Right ventricle myocardium superior (tissue), 1 donor: Measurements from ENCODE around the gene KCNK4. TPM values are rescaled to one million over a fixed set of nuclear protein-coding genes. Genes with fewer than 3 reads are reported as not detected.
"Not testable (repeated sequence)": the region's sequence is repeated elsewhere in the genome, so short reads cannot be mapped to it uniquely, and the experiment has no call there.

Experiments used
- ATAC-seq: fragments of 200-7000 bp; cut with Tn5 transposase; one replicate; pipeline ENCODE4 v1.9.1; 2020; ENCODE audit warnings: mild to moderate bottlenecking; ENCODE audit not compliant: poor library complexity
- DNase-seq: peaks from one replicate; pipeline ENCODE4 v3.0.0-alpha.2; 2020
- intact Hi-C: fragments of 100-400 bp; cut with DNase I; formaldehyde crosslinking; loops from one replicate; pipeline ENCODE4 v1.11.2; 2022
- total RNA-seq: library from RNA; stranded (reverse); fragmentation: NEBNext Ultra II Directional; extraction: Animal tissue kit (Norgen Biotek cat#: 25700); gene quantifications from one replicate; pipeline ENCODE4 v1.2.1, GENCODE V29; 2021
- donor health status: DM: no; HTN: yes; CAD: no; lungs with severe emphysema.

Gene KCNK4
- total RNA-seq, 1 donor from 2014 or later, result not detected

DNA sequence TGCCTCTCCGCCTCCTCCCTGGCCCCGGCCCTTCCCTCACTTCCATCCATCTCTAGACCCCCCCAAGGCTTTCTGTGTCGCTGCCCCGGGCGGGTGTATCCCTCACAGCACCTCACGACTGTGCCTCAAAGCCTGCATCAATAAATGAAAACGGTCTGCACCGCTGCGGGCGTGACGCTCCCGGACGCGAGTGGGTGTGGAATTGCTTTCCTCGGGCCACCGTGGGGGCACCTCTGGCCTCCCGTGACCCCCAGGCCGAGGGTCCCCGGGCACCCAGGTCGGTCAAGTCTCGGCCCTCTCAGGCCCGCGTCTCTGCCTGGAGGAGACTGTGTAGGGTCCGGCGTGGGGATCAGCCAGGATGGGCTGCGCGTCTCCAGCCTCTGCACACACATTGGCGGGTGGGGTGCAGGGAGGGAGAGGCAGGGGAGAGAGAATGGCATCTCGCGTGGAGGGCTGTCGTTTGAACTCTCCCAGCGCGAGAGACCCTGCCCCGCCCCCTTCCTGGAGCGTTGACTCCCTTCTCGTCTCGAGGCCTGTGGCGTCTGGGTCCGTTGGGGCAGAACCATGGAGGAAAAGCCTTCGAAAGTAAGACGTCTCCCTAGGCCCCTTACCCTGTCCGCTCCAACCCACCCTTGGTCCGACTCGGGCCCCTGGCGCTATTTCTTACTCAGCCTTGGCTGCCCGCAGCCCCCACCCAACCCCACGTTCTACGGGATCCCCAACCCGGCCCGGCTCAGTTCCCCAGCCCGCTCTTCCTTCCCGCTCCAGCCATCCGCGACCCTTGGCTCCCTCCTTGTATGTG is 8.9 kb downstream of the KCNK4 start, which contains the start of gene CATSPERZ:
Gene CATSPERZ (plus strand): TSS at position 512 of the 802 bp plus-strand sequence. CDS start 53 bp downstream, at position 565.
- ATAC-seq (no peak), DNase-seq (no peak)
- intact Hi-C loops, result loop anchor here (5.0 kb wide), 1 partner anchor 98 kb away; no protein-coding TSS in a partner anchor

GRCh38 chr11:64303109-64304031 is 12.3 kb downstream of the KCNK4 start:
- intact Hi-C loops, result loop anchor here (5.0 kb wide), 1 partner anchor 101 kb away; no protein-coding TSS in a partner anchor
- no peak for DNase-seq
- no peak for ATAC-seq

GRCh38 chr11:64304032-64304315 is 12.9 kb downstream of the KCNK4 start:
- no peak for ATAC-seq
- intact Hi-C loops, result loop anchor here (5.0 kb wide), 1 partner anchor 102 kb away; no protein-coding TSS in a partner anchor
- no peak for DNase-seq

DNA sequence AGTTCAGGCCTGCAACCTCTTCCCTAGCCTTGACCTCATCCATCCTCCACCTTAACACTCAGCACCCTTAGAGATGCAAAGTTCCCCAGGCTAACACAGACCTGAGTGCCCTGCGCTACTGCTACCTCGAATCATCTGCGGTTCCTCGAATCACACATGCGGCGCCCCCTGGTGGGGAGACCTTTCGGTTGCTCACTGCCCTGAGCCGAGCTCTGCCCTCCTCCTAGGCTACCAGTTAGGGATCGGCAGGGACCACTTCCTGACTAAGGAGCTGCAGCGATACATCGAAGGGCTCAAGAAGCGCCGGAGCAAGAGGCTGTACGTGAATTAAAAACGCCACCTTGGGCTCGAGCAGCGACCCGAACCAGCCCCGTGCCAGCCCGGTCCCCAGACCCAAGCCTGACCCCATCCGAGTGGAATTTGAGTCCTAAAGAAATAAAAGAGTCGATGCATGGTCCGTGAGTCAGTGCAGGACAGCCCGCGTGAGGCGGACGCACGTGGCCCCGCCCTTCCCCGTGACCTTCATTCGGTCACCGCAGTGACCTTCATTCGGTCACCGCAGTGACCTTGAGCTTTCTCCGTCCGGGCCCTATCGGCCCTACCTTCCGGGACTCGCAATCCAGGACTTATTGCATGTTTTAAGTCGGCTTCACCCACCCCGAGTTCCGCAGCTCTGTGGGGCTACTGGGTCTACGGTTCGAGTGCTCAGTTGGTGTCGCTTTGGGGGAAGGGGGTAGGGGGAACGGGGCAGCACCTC is 13.4 kb downstream of the KCNK4 start:
- DNase-seq (peak; percentile 98), ATAC-seq (peak; percentile 58)
- intact Hi-C loops, result loop anchor here (5.0 kb wide), 1 partner anchor 102 kb away; no protein-coding TSS in a partner anchor

DNA sequence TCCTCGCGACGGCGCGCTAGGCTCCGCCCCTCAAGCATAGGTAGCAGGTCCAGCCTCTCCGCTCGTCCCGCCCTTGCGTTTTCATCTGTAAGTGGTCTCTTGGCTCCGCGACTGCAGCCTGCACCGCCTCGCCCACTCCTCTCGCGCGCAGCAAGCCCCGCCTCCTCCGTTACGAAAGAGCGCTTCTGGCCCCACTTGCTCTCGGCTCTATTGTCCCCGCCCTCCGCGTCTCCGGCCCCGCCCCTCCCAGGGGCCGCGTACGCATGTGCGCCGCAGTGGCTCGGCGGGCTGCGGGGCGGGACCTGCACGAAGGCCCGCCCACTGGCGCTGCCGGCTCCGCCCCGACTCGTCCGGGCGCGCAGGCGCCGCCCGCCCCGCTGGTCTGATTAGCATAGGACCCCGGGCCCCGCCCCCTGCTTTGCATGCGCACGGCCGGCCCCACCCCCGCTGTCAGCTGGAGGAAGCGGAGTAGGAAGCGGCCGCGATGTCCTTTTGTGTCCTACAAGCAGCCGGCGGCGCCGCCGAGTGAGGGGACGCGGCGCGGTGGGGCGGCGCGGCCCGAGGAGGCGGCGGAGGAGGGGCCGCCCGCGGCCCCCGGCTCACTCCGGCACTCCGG is 14.1 kb downstream of the KCNK4 start, which contains the start of gene ESRRA:
Gene ESRRA (plus strand): TSS at position 450 of the 616 bp plus-strand sequence. CDS start 1,656 bp downstream, outside the sequence.
- intact Hi-C loops, result no loop called here
- ATAC-seq, result peak; percentile 86
- DNase-seq, result peak; percentile 100

- DNase-seq, result peak; percentile 86
- intact Hi-C loops, result no loop called here
Observed at GRCh38 chr11:64305691-64306562, 14.8 kb downstream of the KCNK4 start.

GRCh38 chr11:64306563-64306875 is 15.4 kb downstream of the KCNK4 start:
- intact Hi-C loops, result no loop called here
- ATAC-seq, result no peak
- no peak for DNase-seq

More at GRCh38 chr11:64305691-64306562, 14.8 kb downstream of the KCNK4 start:
- ATAC-seq, result peak; percentile 25

DNA sequence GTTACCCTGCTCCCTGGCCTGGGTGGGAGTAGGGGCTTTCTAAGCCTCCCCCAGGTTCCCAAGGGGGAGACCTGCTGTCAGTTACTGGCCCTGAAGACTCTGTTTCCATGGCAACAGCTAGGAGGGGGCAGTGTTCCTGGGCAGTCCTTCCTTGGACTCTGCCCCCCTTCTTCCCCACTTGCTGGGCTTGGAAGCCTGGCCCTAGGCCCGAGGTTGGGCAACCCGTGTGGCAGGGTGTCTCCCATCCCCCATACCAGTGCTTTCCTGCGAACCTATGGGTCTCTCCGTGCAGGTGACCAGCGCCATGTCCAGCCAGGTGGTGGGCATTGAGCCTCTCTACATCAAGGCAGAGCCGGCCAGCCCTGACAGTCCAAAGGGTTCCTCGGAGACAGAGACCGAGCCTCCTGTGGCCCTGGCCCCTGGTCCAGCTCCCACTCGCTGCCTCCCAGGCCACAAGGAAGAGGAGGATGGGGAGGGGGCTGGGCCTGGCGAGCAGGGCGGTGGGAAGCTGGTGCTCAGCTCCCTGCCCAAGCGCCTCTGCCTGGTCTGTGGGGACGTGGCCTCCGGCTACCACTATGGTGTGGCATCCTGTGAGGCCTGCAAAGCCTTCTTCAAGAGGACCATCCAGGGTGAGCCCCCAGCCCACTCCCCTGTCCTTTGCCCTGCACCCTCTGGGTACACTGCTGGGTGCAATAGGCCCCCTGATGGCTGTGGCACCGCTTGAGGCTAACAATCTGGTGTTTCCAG is 15.9 kb downstream of the KCNK4 start:
- no peak for ATAC-seq
- intact Hi-C loops, result no loop called here
- DNase-seq, result no peak

DNA sequence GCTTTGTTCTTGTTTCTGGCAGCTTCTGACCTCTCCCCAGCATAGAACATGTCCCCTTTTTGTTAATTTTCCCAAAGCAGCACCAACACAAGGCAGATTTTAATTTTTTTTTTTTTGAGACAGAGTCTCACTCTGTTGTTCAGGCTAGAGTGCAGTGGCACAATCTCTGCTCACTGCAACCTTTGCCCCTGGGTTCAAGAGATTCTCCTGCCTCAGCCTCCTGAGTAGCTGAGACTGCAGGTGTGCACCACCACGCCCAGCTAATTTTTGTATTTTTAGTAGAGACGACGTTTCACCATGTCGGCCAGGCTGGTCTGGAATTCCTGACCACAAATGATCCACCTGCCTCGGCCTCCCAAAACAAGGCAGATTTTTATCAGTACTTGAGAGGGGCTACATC is 16.7 kb downstream of the KCNK4 start:
- intact Hi-C loops, DNase-seq, ATAC-seq: not testable (repeated sequence)

DNA sequence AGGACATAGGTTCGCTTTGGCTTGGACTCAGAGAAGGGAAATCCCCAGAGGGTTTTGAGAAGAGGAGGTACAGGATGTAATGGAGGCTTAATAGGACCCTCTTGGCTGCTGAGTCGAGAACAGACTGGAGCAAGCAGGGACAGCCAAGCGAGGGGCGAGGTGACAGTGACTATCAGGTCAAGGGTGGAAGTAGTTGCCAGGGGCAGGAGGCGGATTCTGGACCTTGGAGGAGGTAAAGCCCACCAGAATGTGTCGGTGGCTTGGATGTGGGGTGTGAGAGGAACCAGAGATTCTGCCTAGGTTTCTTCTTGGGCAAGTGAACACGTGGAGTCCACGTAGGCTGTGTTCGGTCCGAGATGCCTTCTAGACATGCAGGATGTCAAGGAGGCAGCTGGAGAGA is 21.8 kb downstream of the KCNK4 start:
- ATAC-seq, result no peak
- DNase-seq, result no peak
- intact Hi-C loops, result no loop called here

DNA sequence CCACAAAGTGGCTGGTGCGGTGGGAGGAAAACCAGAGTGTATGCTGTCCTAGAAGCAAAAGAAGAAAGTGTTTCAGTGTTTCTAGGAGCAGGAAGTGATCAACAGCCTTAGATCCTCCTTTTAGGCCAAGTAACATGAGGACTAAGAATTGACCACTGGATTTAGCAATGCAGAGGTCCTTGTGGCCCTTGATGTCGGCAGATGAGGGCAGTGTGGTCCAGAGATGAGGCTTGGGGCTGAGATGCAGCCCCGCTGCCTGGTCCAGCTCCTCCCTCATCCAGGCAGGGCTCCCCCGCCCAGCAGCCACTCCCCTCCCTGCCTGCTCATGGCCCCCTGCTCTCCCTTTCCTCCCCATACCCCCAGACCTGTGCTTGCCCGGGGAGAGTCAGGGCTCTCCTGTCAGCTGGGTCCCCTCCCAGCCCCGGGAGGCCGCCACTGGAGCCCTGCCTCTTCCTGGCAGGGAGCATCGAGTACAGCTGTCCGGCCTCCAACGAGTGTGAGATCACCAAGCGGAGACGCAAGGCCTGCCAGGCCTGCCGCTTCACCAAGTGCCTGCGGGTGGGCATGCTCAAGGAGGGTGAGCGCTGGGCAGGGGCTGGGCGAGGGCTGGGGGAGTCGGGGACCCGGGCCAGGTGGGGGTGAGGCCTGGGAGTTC is 22.5 kb downstream of the KCNK4 start:
- DNase-seq (peak; percentile 84), ATAC-seq (no peak)
- intact Hi-C loops, result no loop called here

DNA sequence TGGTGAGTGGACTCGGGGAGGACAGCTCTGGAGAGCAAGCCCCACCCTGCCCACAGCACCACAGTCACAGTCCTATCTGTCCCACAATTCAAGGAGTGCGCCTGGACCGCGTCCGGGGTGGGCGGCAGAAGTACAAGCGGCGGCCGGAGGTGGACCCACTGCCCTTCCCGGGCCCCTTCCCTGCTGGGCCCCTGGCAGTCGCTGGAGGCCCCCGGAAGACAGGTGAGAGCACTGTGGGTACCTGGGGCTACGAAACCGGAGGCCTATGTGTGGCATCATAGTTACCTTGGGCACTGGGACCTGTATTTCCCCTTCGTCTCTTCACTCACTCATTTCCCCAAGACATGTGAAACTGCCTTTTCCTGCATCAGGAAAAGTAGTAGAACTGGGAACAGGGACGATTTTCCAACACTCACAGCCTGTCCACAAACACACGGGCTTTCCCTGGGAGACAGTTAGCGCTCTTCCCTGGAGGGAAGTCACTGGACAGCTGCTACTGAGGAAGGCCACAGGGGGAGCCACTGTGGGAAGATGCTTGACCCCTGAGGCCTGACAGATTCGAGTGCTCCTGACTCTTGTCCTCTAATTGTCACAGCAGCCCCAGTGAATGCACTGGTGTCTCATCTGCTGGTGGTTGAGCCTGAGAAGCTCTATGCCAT is 23.2 kb downstream of the KCNK4 start:
- no peak for DNase-seq

GRCh38 chr11:64314805-64315561 is 23.9 kb downstream of the KCNK4 start:
- DNase-seq (no peak), ATAC-seq (no peak)
- intact Hi-C loops, result loop anchor here (5.0 kb wide), 1 partner anchor 42 kb away; the partner anchor contains the start of gene RPS6KA4

More for the DNA sequence above, 23.2 kb downstream of the KCNK4 start:
- intact Hi-C loops, result no loop called here
- no peak for ATAC-seq

GRCh38 chr11:64315667-64316526 is 24.8 kb downstream of the KCNK4 start:
- ATAC-seq, DNase-seq: not testable (repeated sequence)
- intact Hi-C loops, result loop anchor here (5.0 kb wide), 1 partner anchor 41 kb away; the partner anchor contains the start of gene RPS6KA4
